Colon (tissue), 2 donors: ENCODE results near the gene AK5.

Experiments used
- FAIRE-seq: peaks from 2 replicates; lab custom pipeline; 2012; peaks lifted over from hg19 to GRCh38; lab: Jason Lieb, UNC
- donor health status: control.
- donor health status: control.

The AK5 gene

GRCh38 chr1:77543822-77544448, 262.1 kb downstream of the AK5 start:
- FAIRE-seq: no peak

GRCh38 chr1:77544845-77545244, 263.0 kb downstream of the AK5 start:
- no peak for FAIRE-seq

- FAIRE-seq: no peak
Measured at GRCh38 chr1:77545970-77546369, 264.2 kb downstream of the AK5 start.

DNA sequence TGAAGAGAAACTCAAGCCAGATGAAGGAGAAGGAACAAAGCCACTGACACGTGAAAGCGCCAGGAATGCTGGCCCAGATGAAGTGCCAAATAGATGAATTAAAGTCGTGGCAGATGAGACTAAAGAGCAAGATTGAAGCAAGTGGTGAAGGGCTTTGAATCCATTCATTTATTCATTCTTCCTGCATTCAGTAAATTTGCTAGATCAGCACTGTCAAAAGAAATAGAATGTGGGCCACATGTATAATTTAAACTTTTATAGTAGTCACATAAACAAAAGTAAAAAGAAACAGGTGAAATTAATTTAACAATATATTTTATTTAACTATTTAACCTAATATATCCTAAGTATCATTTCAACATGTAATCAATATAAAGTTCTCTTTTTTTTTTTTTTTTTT, 265.1 kb downstream of the AK5 start:
- FAIRE-seq: no peak

DNA sequence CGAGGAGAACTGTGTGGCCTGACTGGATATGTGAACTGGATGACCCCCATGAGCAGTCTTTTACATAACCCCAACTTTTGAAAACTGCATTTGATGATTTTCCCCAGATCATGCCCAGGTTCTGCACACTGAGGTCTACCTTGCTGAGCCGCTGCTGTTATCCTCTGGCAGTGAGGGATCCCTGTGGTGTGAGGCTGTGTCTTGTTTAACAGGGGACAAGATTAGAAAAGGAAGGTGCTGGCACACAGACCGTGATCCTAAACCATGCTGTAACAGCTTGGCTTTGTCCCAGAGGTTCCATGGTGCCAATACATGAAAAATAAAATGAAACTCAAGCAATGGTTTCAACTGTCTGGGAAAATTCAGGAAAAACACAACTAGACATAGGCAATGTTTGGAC, 266.5 kb downstream of the AK5 start:
- FAIRE-seq: no peak

DNA sequence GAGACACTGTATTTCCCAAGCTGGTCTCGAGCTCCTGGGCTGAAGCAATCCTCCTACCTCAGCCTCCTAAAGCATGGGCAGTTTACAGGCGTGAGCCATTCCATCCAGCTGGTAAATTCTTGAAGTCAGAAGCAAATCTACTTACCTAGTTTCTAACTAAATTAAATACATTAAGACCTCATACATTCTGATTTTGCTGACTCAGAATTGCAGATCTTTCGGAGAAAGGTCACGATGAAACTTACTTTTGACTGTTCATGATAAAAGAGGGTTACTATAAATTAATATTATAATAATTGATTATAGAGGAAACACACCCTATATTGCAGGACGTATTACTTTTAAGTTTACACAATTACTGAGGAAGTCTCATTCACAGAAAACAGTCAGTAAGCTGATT, 268.3 kb downstream of the AK5 start:
- no peak for FAIRE-seq

DNA sequence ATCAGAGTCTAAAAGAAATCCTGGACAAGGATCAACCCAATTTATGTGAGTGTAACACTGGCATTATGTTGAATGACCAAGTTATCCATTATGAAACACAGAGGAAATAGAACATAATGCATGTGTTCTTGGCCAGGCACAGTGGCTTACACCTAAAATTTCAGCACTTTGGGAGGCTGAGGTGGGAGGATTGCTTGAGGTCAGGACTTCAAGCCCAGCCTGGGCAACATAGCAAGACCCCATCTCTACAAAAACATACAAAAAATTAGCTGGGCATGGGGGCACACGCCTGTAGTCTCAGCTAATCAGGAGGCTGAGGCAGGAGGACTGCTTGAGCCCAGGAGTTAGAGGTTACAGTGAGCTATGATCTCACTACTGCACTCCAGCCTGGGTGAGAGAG, 270.8 kb downstream of the AK5 start:
- FAIRE-seq: no peak

DNA sequence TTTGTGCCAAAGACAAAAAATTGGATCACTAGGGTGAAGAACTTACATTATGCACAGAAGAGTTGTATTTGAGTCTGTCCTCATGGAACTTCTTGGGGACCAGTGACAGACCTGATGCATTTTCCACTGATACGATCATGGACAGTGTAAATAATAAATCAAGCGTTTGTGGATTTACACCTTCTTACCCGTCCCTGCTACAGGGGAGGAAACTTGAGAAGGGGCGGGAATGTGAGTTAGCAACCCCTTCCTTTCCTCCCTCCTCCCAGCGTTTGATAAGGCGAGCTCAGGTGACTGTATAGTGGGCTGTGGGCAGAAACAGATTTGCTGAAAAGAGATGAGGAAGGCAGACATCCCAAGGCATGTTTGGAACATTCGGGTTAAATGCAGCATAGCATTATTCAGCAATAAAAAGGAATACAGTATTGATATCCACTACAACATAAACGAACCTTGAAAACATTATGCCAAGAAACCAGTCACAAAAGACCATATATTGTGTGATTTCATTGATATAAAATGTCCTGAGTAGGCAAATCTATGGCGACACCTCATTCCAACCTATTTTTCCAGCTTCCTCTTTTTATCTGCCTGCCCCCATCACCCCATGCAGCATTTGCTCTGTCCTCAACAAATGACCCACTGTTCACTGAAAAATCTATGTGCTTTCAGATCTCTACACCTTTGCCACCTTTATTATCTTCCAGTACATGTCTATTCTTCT, 271.9 kb downstream of the AK5 start:
- FAIRE-seq: no peak

- FAIRE-seq: no peak
Measured at GRCh38 chr1:77556045-77556444, 274.2 kb downstream of the AK5 start.

DNA sequence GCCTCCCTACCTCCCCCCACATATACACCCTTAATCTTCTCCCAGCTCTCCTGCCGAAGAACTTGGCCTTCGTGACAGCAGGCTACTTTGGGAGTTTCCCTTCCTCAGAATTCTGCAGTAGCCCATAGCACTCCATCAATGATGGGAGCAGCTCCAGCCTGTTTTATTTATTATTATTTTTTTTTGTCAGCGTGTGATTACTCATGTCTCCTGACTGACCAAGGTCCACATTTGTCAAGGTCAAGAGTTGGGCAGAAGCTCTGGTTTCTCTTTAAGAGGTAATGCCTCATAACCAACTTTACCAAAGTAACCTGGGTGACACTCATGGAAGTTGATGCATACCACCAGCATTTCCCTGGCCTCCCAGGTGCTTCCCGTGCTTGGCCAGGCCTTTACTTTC, 275.2 kb downstream of the AK5 start:
- no peak for FAIRE-seq

GRCh38 chr1:77558591-77559164, 276.9 kb downstream of the AK5 start:
- FAIRE-seq: no peak

DNA sequence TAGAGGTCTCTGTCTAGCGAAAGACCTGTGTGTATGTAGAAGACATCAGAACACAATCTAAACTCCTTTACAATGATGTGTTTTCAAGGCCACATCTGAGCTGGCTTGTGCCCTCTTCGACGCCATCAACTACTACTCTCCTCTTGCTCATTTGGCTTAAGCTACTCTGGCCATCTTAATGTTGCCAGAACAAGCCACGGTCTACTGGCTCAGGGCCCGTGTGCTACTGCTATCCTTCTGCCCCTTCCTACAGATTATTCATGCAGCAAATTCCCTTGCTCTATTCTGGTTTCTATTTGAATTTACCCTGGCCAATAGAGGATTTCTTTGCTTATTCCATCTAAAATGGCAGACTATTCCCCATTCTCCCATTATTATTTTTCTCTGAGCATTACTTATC, 278.9 kb downstream of the AK5 start:
- no peak for FAIRE-seq

- no peak for FAIRE-seq
Measured at GRCh38 chr1:77562596-77563150, 280.9 kb downstream of the AK5 start.

DNA sequence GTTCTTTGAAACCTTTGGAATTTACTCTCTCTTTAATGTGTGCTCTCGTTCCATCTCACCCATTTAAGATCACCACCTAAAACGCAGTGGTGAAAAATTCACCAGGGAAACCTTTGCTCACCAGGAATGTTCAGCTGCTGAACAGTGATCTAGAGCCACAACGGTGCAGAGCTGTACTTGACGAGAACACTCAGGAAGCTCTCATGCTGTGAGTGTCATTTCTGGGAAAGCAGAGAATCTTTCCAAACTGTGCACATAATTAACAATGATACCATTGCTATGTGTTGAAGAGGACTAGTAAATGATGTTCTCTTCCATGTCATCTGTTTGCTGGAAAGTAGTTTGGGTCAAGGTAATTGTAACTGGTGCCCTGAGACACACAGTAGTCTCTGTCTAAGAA, 283.5 kb downstream of the AK5 start:
- FAIRE-seq: no peak

DNA sequence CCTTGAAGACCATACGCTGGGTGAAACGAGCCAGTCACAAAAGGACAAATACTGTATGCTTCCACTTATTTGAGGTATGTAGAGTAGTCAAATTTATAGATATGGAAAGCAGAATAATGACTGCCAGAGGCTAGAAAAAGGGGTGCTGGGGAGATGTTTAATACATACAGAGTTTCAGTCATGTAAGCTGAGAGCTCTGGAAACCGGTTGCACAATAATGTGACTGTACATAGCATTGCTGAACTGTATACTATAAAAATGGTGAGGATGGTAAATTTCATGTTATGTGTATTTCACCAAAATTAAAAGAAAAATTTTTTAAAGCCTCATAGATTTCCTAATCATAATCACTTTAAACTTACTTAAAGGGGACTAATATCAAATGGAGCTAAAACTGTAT, 289.8 kb downstream of the AK5 start:
- no peak for FAIRE-seq

GRCh38 chr1:77579547-77579946, 297.7 kb downstream of the AK5 start:
- FAIRE-seq: no peak

DNA sequence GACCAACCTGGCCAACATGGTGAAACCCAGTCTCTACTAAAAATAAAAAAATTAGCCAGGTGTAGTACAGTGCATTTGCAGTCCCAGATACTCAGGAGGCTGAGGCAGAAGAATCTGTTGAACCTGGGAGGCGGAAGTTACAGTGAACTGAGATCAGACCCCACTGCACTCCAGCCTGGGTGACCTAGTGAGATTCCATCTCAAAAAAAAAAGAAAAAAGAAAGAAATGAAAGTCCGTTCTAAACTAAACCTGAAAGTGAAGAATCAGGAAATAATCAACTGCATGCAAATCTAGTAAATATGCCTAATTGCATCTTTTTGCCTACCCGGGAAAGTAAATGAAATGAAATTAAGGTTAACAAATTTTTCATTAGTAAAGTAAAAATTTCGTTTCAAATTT, 301.1 kb downstream of the AK5 start:
- FAIRE-seq: no peak

GRCh38 chr1:77583483-77583882, 301.7 kb downstream of the AK5 start:
- no peak for FAIRE-seq

DNA sequence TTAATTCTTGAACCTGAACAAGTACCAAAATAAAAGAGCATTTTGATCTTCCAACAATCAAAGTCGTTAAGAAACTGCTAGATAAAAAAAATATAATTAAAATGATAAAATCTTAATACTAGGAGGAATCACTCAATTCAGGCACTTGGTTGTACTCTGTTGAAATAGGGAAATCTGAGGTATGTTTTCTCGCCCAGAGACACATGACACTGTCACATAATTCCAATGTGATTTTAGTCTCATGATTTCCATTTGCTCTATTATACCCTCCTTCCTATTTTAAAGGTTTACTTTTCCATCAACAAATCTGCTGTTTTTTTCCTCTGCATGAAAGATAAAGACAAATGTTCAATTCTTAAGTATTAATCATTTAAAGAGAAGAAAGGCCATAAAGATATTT, 303.1 kb downstream of the AK5 start:
- no peak for FAIRE-seq

DNA sequence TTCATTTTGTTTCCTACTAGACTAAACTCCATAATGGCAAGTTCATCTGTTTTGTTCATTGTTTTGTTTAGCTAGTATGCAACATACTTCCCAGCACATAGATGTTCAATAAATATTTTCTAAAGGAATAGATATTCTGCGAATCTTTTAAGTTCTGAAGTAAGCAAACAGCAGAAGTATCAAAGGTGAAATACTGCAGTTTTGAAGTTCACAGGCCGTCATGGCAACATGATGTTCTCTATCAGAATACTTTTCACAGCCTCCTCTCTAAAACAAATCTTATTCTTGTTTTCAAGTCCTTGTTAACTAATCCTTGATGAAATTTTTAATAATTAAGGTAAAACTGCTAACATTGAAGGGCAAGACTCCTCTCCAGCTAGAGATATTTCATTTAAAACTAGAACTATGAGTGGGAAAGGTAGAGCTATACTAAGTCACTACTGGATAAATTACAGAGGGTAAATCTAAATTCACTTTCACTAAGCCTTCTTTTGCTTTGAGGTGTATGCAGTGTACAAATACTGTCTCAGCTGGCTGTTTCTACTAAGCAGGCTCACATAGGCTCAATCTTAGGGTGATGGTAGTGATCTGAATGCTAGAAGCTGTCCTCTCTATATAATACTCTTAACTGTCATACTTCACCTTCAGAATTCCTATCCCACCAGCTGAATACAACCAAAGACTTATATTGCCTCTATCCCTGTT, 303.9 kb downstream of the AK5 start:
- FAIRE-seq: no peak

- no peak for FAIRE-seq
Measured at GRCh38 chr1:77589231-77589630, 307.4 kb downstream of the AK5 start.

DNA sequence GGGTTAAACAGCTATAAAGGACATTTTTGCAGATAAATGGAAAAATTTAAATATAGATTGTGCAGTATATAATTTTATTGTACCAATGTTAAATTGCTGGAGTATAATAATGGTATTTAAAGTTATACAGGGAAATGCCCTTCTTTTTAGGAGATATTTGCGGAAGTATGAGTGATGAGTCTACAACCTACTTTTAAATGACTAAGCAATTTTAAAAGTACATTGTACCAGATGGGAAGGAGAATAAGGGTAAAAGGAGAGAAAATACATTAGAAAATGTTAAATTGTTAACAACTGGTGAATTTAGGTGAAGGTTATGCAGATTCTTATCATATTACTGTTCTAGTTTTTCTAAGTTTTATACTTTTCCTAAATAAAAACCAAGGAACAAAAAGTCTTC, 308.8 kb downstream of the AK5 start:
- FAIRE-seq: no peak

GRCh38 chr1:77592906-77593305, 311.1 kb downstream of the AK5 start:
- FAIRE-seq: no peak
